HG03175 (cell line): ENCODE measurements around the gene AMFR.

Experiments
- ATAC-seq: cut with Tn5 transposase; IDR thresholded peaks from one replicate; pipeline ENCODE4 v1.9.1; 2021; ENCODE audit warnings: mild to moderate bottlenecking, moderate library complexity; ENCODE audit not compliant: unreplicated experiment

Gene AMFR

DNA sequence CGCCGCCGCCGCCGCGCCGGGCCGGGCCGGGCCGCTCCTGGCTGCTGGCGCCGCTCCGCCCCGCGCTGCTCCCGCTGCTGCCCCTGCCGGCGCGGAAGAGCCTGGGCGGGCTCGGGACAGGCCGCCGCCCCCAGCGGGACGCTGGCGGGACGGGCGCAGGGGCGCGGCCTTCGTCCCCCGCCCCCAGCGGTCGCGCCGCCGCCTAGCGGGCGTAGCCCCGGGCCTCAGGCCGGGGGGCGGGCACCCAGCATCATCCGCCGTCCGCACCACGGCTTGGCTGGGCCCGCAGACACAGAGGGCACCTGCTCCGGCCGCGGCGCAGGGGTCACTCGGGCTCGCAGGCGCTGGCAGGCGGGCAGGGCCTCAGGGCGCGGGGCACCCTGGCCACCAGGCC lies at the start of gene AMFR:
AMFR (minus strand) TSS at position 107 of the 394 bp plus-strand sequence. CDS start 218 bp downstream, outside the sequence.
- peak; percentile 84 for ATAC-seq

DNA sequence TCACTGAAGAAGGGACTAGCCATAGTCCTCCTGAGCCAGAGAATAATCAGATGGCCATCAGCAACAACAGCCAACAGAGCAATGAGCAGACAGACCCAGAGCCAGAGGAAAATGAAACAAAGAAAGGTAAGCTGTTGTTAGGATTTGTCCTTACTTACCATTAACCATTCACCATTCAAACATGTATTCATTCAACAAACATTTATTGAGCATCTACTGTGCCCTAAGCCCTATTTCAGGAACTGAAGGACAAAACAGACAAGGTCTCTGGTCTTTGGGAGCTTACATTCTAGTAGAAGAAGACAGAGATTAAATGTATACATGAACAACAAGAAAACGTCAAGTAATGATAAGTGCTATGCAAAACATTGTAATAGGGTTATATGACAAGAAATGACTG lies 45.3 kb upstream of the AMFR start:
- no peak for ATAC-seq

- ATAC-seq, result no peak
Measured at GRCh38 chr16:56470232-56470631, 44.9 kb upstream of the AMFR start.

GRCh38 chr16:56469748-56470147 lies 44.4 kb upstream of the AMFR start:
- no peak for ATAC-seq

GRCh38 chr16:56468800-56469199 lies 43.5 kb upstream of the AMFR start:
- ATAC-seq, result no peak

- ATAC-seq, result no peak
Measured at GRCh38 chr16:56466344-56466743, 41.0 kb upstream of the AMFR start.

DNA sequence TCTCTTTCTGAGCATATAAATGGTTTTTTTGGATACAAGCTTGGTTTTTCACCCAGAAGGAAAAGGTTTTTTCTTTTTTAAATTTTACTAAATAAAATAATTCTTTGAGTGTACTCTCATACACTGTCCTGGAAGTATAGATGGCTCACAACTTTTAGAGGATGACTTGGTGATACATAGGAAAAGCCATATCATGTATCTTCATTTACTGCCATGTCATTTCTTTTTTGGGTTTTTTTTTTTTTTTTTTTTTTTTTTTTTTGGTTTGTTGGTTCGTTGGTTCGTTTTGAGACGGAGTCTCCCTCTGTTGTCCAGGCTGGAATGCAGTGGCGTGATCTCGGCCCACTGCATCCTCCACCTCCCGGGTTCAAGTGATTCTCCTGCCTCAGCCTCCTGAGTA lies 37.8 kb upstream of the AMFR start:
- ATAC-seq, result no peak

DNA sequence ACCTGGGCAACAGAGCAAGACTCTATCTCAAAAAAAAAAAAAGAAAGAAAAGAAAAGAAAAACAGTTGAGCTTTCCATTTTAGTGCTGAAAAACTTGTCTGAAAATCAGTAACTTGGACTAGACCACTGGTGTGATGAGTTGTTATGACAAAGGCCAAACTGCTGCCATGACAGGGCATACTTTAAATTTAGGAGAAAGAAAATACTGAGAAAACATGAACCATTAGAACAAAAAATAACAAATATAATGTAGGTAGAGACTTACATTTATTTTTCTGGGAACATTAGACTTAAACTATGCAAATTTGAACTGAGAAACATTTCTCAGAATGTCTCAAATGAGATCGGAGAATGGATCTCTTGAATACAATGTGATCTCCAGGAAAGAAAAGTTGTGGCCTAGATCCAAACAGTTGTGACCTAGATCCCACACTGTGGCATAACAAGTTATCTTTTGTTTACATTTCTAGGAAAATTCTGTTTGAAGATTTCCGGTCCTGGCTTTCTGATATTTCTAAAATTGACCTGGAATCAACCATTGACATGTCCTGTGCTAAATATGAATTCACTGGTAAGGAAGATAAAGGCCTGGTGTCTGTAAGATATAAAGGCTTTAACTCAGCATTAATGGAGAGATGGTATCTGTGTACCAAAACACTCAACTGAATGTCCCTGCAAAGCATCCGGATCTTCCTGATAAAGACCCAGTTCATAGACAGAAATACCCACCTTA lies 36.9 kb upstream of the AMFR start:
- ATAC-seq, result no peak

GRCh38 chr16:56460101-56460500 lies 34.8 kb upstream of the AMFR start:
- no peak for ATAC-seq

GRCh38 chr16:56457927-56458470 lies 32.7 kb upstream of the AMFR start:
- no peak for ATAC-seq

GRCh38 chr16:56451753-56452689 lies 26.7 kb upstream of the AMFR start:
- ATAC-seq, result peak; percentile 43

DNA sequence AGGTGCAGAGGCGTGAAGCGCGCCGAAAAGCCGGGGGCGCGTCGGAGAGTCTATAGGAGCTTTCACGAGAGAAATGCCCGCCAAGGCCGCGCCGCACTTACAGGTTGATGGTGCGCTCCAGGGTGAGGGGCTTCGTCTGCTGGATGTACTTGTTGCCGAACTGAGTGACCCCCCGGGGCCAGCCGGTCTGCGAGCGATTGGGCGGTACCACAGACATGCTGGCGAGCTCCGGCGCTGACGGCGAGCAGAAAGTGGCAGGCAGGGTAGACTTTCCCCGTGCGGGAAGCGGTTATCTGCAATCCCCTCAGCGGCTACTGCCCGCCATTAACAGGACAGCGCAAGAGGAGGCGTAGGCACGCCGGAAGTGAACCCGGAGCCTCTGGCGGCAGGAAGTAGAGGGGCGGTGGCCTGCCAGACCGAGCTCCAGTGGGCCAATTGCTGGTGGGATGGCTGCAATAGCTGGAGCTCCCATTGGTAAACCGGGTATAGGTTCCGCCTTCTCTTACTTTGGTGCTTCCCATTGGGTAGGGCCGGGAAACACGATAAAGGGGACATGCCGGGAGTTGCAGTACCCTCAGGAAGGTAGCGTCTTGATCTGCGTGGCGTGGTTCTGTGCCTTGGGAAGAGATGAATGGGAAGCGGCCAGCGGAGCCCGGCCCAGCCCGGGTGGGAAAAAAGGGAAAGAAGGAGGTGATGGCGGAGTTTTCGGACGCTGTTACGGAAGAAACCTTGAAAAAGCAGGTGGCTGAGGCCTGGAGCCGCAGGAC lies 25.8 kb upstream of the AMFR start, which contains the start of the genes NUDT21 and OGFOD1:
NUDT21 (minus strand) TSS at position 347 of the 767 bp plus-strand sequence; CDS start at position 217, 130 bp downstream.
OGFOD1 (plus strand) TSS at position 569 of the 767 bp plus-strand sequence; CDS start at position 628, 59 bp downstream.
- peak; percentile 97 for ATAC-seq

DNA sequence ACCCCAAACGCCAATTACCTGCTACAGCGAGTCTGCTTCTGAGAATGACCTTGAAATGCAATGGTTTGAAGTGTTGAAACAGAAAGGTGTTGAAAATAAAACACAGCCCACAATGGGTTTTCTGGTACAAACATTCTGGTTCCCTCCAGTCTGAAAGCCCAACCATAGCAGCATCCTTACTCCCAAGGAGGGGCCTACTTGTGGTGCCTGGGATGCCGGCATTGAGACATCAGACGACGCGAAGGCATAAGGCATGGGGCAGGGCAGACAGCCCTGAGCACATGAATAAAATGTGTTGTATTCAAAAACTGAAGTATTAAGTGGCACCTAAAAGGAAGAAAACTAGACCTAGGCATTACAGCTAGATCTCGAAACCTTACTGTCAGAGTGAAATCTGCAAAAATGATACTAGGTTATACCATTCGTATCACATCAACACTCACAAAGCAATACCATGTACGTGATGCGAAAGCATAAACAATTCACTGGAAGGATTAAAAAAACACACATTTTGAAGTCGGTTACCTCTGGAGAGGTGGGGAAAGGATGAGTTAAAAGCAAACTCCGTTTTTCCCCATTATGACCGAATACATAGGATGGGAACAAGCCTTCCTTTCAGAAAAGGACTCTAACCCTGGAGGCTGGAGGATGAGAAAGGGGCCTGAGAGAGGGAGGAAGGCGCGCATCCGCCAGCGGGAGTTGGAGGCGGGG lies 25.1 kb upstream of the AMFR start:
- peak; percentile 26 for ATAC-seq

DNA sequence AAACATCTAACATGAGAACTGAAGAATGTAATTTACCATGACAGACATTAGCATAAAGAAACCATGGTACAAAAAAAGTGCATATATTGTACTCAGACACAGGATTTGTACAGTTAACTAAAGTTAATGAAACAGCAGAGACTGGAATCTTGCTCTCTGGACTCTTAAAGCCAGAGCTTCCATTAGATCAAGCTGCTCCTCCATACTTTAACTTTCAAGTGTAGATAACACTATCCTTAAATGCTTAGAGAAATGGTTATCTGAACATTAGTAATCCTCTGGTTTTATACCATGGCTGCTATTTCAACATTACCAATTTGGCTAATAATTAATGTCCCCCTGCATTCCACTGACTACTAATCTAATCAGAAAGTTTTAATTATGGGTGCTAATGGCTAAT lies 22.7 kb upstream of the AMFR start:
- no peak for ATAC-seq

DNA sequence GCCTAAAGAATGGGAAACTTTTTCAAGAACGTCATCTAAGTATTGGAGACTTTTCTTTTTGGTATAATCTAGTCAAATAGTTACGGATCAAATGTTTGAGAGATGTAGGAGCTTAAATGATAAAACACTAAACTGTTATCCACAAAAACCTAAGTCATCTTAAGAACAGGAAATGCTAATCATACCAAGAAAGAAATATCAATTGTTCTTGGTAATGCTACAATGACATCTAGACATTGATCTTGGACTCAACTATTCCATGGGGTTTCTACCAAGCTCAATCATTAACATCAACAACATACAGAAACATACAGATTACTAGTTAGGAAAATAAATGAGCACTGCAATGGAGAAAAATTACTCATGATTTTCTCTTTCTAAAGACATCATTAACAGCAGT lies 21.9 kb upstream of the AMFR start:
- ATAC-seq, result no peak

DNA sequence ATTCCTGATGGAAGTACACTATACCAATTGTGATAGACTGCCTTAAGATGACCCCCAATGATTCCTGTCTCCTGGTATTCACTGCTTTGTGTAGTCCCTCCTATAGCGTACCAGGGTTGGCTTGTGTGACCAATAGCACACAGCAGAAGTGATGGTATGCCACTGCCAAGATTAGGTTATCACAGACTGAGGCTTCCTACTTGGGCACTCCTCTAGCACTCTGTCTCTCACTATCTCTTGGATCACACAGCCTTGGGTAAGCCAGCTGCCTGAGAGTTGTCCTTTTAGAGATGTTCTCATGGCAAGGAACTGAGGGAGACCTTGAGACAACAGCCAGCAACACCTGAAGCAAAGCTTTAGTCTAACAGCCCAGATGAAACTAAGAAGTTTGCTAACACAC lies 12.7 kb upstream of the AMFR start:
- no peak for ATAC-seq

GRCh38 chr16:56436258-56436657 lies 10.9 kb upstream of the AMFR start:
- ATAC-seq, result no peak

DNA sequence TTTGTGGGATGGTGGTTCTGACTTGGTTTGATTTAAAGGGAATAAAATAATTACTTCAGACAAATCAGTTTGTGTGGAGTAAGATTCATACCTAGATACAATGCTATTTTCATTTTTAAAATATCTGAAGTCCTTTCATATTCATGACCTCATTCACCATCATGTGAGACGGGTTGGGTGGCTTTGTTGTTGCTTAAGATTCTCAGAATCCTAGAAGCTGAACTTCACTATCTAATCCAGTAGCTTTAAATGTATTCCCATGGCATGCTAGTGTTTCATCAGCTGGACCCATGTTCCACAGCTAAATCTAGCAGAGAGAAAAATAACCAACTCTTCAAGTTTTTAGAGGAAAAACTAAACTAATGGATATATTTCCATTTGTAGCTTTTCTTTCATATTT lies 2.7 kb upstream of the AMFR start:
- no peak for ATAC-seq

GRCh38 chr16:56426585-56426984 lies 1.2 kb upstream of the AMFR start:
- no peak for ATAC-seq

GRCh38 chr16:56424791-56425438 lies 430 bp downstream of the AMFR start:
- ATAC-seq, result peak; percentile 29
